HG03045 (cell line): ENCODE data around the gene ASIP.

ENCODE experiments used
- ATAC-seq: cut with Tn5 transposase; IDR thresholded peaks from one replicate; pipeline ENCODE4 v1.9.1; 2021; ENCODE audit warnings: mild to moderate bottlenecking, moderate library complexity; ENCODE audit not compliant: unreplicated experiment

ASIP gene

GRCh38 chr20:34309691-34310090 lies 68.5 kb downstream of the ASIP start:
- ATAC-seq = no peak

GRCh38 chr20:34310481-34311117 lies 69.4 kb downstream of the ASIP start:
- no peak for ATAC-seq

- no peak for ATAC-seq
Observed at GRCh38 chr20:34311118-34312023, 70.1 kb downstream of the ASIP start.

GRCh38 chr20:34312024-34312460 lies 70.8 kb downstream of the ASIP start:
- ATAC-seq = no peak

GRCh38 chr20:34312544-34313217 lies 71.5 kb downstream of the ASIP start:
- ATAC-seq = peak; percentile 84

GRCh38 chr20:34315236-34315635 lies 74.0 kb downstream of the ASIP start:
- ATAC-seq = no peak

- ATAC-seq = no peak
Observed at GRCh38 chr20:34316196-34316814, 75.1 kb downstream of the ASIP start.
